Endothelial cell of umbilical vein (primary cell): ENCODE results near the gene STUM. TPM values are rescaled to one million over a fixed set of nuclear protein-coding genes. Genes with fewer than 3 reads are reported as not detected.

Experiments
- BruUV-seq: library from RNA; stranded (reverse); fragments of 400-500 nt; replicated peaks from 2 replicates; lab custom pipeline; 2021; lab: Mats Ljungman, UMichigan
- CTCF ChIA-PET: fragments of 300-600, 350-600 bp; sonication (Branson Sonifier 250); formaldehyde crosslinking; loops from one replicate; lab custom pipeline; 2021; ENCODE audit warnings: antibody characterized with exemption, inconsistent platforms; lab: Charles Lee
- POLR2A ChIA-PET: fragments of 300-600, 350-600 bp; sonication (Branson Sonifier 250); formaldehyde crosslinking; loops from one replicate; lab custom pipeline; 2021; ENCODE audit warnings: antibody characterized with exemption, inconsistent platforms; lab: Charles Lee
- DNase-seq: peaks from one replicate; pipeline ENCODE4 v3.0.0-alpha.2; 2011; ENCODE audit warnings: low read depth, low spot score
- FAIRE-seq: peaks from 2 replicates; lab custom pipeline; 2011; peaks lifted over from hg19 to GRCh38; lab: Jason Lieb, UNC
- H2AFZ ChIP-seq: 2 replicates; pipeline ENCODE4 v1.6.0; 2012; ENCODE audit warnings: low read depth, low read length, control low read depth, inconsistent platforms
- H3K27ac ChIP-seq: 2 replicates; pipeline ENCODE4 v1.5.1; 2011; ENCODE audit warnings: low read depth, mild to moderate bottlenecking, control low read depth, low read length, moderate library complexity; ENCODE audit not compliant: insufficient read depth
- H3K27me3 ChIP-seq, 2 experiments: 2 replicates each; pipeline versions ENCODE4 v1.6.0 to v1.6.1; 2011; ENCODE audit warnings: low read length in 2 of 2, mixed read lengths in 1 of 2; ENCODE audit not compliant: control insufficient read depth in 2 of 2, insufficient read depth in 2 of 2
- H3K36me3 ChIP-seq, 2 experiments: 2 replicates in 1 of 2; 3 replicates in 1 of 2; pipeline ENCODE4 v1.5.1; 2011; ENCODE audit warnings: low read length in 2 of 2, mild to moderate bottlenecking in 1 of 2, moderate library complexity in 1 of 2; ENCODE audit not compliant: control insufficient read depth in 2 of 2, insufficient read depth in 2 of 2; ENCODE audit errors: extremely low read depth in 1 of 2
- H3K4me1 ChIP-seq: 3 replicates; pipeline ENCODE4 v1.5.1; 2011; ENCODE audit warnings: mild to moderate bottlenecking, low read length; ENCODE audit not compliant: control insufficient read depth, insufficient read depth; ENCODE audit errors: extremely low read depth
- H3K4me2 ChIP-seq: 2 replicates; pipeline ENCODE4 v1.6.1; 2011; ENCODE audit warnings: low read length, control low read depth, mixed read lengths; ENCODE audit not compliant: insufficient read depth
- H3K4me3 ChIP-seq, 3 experiments: fragments of 200-600 bp in 1 of 3; sonication (generic), shearing (Covaris generic) in 1 of 3; replicated peaks in 1 of 3; 2 replicates each; pipeline ENCODE4 v1.5.1; 2011 to 2016; ENCODE audit warnings: control low read depth in 3 of 3, low read length in 3 of 3, mild to moderate bottlenecking in 2 of 3, inconsistent platforms in 1 of 3, low read depth in 1 of 3, moderate library complexity in 1 of 3; ENCODE audit not compliant: insufficient read depth in 1 of 3
- H3K79me2 ChIP-seq: 2 replicates; pipeline ENCODE4 v1.6.0; 2012; ENCODE audit warnings: low read length, inconsistent platforms; ENCODE audit not compliant: control insufficient read depth, insufficient read depth
- H3K9ac ChIP-seq: replicated peaks from 2 replicates; pipeline ENCODE3; 2011; ENCODE audit warnings: low read length, control low read depth; ENCODE audit not compliant: insufficient read depth; ENCODE audit errors: extremely low read depth
- H3K9me1 ChIP-seq: replicated peaks from 3 replicates; pipeline ENCODE4 v1.6.0; 2011; ENCODE audit warnings: mild to moderate bottlenecking, low read length; ENCODE audit not compliant: control insufficient read depth, insufficient read depth; ENCODE audit errors: extremely low read depth
- H3K9me3 ChIP-seq: replicated peaks from 2 replicates; pipeline ENCODE4 v1.5.1; 2012; ENCODE audit warnings: low read length, inconsistent platforms; ENCODE audit not compliant: control insufficient read depth, insufficient read depth
- H4K20me1 ChIP-seq: replicated peaks from 2 replicates; pipeline ENCODE3; 2011; ENCODE audit warnings: mild to moderate bottlenecking, low read length; ENCODE audit not compliant: control insufficient read depth, insufficient read depth; ENCODE audit errors: extremely low read depth
- EZH2 ChIP-seq: IDR thresholded peaks from 2 replicates; pipeline ENCODE4 v1.6.1; 2012; ENCODE audit warnings: borderline replicate concordance, low read depth, mild to moderate bottlenecking, moderate library complexity, low read length, inconsistent platforms; ENCODE audit not compliant: severe bottlenecking
- FOS ChIP-seq: IDR thresholded peaks from 2 replicates; pipeline ENCODE4 v1.6.1; 2011; ENCODE audit warnings: mild to moderate bottlenecking, low read length, moderate library complexity, borderline replicate concordance; ENCODE audit not compliant: insufficient read depth
- GATA2 ChIP-seq: IDR thresholded peaks from 2 replicates; pipeline ENCODE4 v1.7.0; 2011; ENCODE audit warnings: low read depth, mild to moderate bottlenecking, moderate library complexity, mixed read lengths, low read length; ENCODE audit not compliant: insufficient read length, insufficient read depth
- JUN ChIP-seq: IDR thresholded peaks from 2 replicates; pipeline ENCODE4 v1.6.1; 2011; ENCODE audit warnings: borderline replicate concordance, low read depth; ENCODE audit not compliant: insufficient read length, insufficient read depth
- MAX ChIP-seq: IDR thresholded peaks from 2 replicates; pipeline ENCODE4 v1.6.1; 2011; ENCODE audit not compliant: insufficient read depth, insufficient read length
- MYC ChIP-seq: IDR thresholded peaks from one replicate; pipeline ENCODE4 v1.6.1; 2011; ENCODE audit warnings: mild to moderate bottlenecking, low read depth, low read length
- POLR2A ChIP-seq: IDR thresholded peaks from 2 replicates; pipeline ENCODE4 v1.6.1; 2012; ENCODE audit warnings: low read depth, mild to moderate bottlenecking, control low read depth, low read length
- POLR2AphosphoS5 ChIP-seq: IDR thresholded peaks from 2 replicates; pipeline ENCODE4 v1.6.1; 2012; ENCODE audit warnings: low read depth, mild to moderate bottlenecking, control low read depth, low read length, moderate library complexity; ENCODE audit not compliant: insufficient read depth
- dilution Hi-C: fragments of 300-500 bp; cut with MboI; formaldehyde crosslinking; loops from one replicate; pipeline ENCODE4 v1.15.0; 2019; ENCODE audit warnings: low sequenced_read_pairs; ENCODE audit not compliant: extremely low pct_ligation_motif_present
- intact Hi-C: fragments of 100-400 bp; cut with micrococcal nuclease; formaldehyde crosslinking; loops from one replicate; pipeline ENCODE4 v1.10.0; 2022
- polyA plus RNA-seq, 4 experiments: library from polyadenylated mRNA; depleted of rRNA in 3 of 4; stranded (reverse) in 3 of 4; unstranded in 1 of 4; fragments of >200 nt; gene quantifications; 2 replicates each; pipeline versions ENCODE4 v1.2.1 to v1.2.3, GENCODE V29; 2011 to 2012; ENCODE audit warnings: missing spikeins in 1 of 4
- total RNA-seq: library from RNA; stranded (reverse); gene quantifications from 2 replicates; pipeline ENCODE4 v1.2.3, GENCODE V29; 2021
- TF ChIP-seq, protein P1 (sequence below), 2 donors: IDR thresholded peaks; 1 replicate in 1 of 2; 2 replicates in 1 of 2; pipeline ENCODE4 v1.5.1; 2011; ENCODE audit warnings: low read length in 2 of 2, mild to moderate bottlenecking in 2 of 2, moderate library complexity in 2 of 2, control low read depth in 1 of 2, inconsistent platforms in 1 of 2, low read depth in 1 of 2; ENCODE audit not compliant: insufficient read depth in 1 of 2; ENCODE audit errors: extremely low read depth in 1 of 2

STUM gene
- total and polyA plus RNA-seq, 2 donors (not counting 3 experiments of a cell fraction or from before 2014, with no cell fraction given): not detected

DNA sequence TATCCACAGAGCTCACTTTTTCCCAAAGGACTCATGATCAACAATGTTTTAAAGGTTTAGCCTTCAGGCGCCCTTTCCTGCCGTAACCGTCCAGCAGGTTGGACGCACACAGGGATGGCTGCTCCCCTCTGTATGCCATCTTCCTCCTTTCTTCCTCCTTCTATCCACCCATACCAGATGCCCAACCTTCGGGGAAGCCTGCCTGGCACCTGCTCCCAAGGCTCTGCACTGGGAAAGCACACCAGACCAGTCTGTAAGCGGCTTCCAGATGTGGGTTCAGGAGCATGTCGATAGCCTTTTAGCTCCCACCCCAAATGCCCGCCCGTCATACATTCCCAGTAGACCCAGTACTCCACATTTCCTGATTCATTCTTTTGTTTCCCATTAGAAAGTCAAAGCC, 52.9 kb downstream of the STUM start:
- Histone ChIP-seq H2AFZ (no peak overlapping the region), H3K27ac (no peak overlapping the region), H4K20me1 (no peaks in the 10 kb centered on the region), H3K4me2 (no peak overlapping the region), H3K4me1 (no peaks in the 10 kb centered on the region), H3K4me3 (no peak overlapping the region), H3K9me3 (no peaks in the 10 kb centered on the region), H3K27me3 (peaks cover 0 to 9% of the 10 kb centered on the region in 2 experiments), H3K9ac (no peak overlapping the region), H3K79me2 (no peaks in the 10 kb centered on the region), H3K36me3 (no peaks in the 10 kb centered on the region), H3K9me1 (no peaks in the 10 kb centered on the region)
- ChIA-PET POLR2A (no interaction called here), CTCF (no interaction called here)
- FAIRE-seq: no peak
- TF ChIP-seq FOS (no peak), MAX (no peak), POLR2AphosphoS5 (no peak), GATA2 (no peak), EZH2 (no peak), MYC (no peak), JUN (no peak), POLR2A (no peak)
- TF ChIP-seq, protein P1, sequence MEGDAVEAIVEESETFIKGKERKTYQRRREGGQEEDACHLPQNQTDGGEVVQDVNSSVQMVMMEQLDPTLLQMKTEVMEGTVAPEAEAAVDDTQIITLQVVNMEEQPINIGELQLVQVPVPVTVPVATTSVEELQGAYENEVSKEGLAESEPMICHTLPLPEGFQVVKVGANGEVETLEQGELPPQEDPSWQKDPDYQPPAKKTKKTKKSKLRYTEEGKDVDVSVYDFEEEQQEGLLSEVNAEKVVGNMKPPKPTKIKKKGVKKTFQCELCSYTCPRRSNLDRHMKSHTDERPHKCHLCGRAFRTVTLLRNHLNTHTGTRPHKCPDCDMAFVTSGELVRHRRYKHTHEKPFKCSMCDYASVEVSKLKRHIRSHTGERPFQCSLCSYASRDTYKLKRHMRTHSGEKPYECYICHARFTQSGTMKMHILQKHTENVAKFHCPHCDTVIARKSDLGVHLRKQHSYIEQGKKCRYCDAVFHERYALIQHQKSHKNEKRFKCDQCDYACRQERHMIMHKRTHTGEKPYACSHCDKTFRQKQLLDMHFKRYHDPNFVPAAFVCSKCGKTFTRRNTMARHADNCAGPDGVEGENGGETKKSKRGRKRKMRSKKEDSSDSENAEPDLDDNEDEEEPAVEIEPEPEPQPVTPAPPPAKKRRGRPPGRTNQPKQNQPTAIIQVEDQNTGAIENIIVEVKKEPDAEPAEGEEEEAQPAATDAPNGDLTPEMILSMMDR (IDR thresholded peaks at IDR 0.05; ENCODE audit: extremely low read depth in 1 of 2, insufficient read depth in 1 of 2, low read depth in 1 of 2, low read length in 2 of 2): no peak
- no TSS peak for BruUV-seq
- dilution Hi-C loops (no loop called here), intact Hi-C loops (no loop called here)
- no peak for DNase-seq
